ENCODE results near the gene ARHGAP44.

Gene ARHGAP44

GRCh38 chr17:12789481-12790248 lies at the start of gene ARHGAP44:
ARHGAP44 (plus strand) TSS chr17:12789498; CDS start chr17:12789839, 341 bp downstream.
- no peak for DNase-seq

- DNase-seq, result no peak
Observed at GRCh38 chr17:12739500-12739899, 49.8 kb upstream of the ARHGAP44 start.

GRCh38 chr17:12743046-12743445 lies 46.3 kb upstream of the ARHGAP44 start:
- DNase-seq, result no peak

- DNase-seq, result no peak
Observed at GRCh38 chr17:12744298-12744697, 45.0 kb upstream of the ARHGAP44 start.

- DNase-seq, result no peak
Observed at GRCh38 chr17:12744786-12745185, 44.5 kb upstream of the ARHGAP44 start.

GRCh38 chr17:12745486-12745885 lies 43.8 kb upstream of the ARHGAP44 start:
- no peak for DNase-seq

- DNase-seq, result no peak
Observed at GRCh38 chr17:12756786-12757185, 32.5 kb upstream of the ARHGAP44 start.

GRCh38 chr17:12759090-12759489 lies 30.2 kb upstream of the ARHGAP44 start:
- DNase-seq, result no peak

GRCh38 chr17:12765548-12765947 lies 23.8 kb upstream of the ARHGAP44 start:
- no peak for DNase-seq

GRCh38 chr17:12768255-12768654 lies 21.0 kb upstream of the ARHGAP44 start:
- no peak for DNase-seq

- DNase-seq, result no peak
Observed at GRCh38 chr17:12769981-12770380, 19.3 kb upstream of the ARHGAP44 start.

GRCh38 chr17:12773153-12773552 lies 16.1 kb upstream of the ARHGAP44 start:
- DNase-seq, result no peak

- DNase-seq, result no peak
Observed at GRCh38 chr17:12789075-12789480, 220 bp upstream of the ARHGAP44 start.

GRCh38 chr17:12790249-12791106 lies 1.2 kb downstream of the ARHGAP44 start:
- DNase-seq, result no peak

GRCh38 chr17:12794919-12795532 lies 5.7 kb downstream of the ARHGAP44 start:
- DNase-seq, result no peak

- no peak for DNase-seq
Observed at GRCh38 chr17:12800855-12801365, 11.6 kb downstream of the ARHGAP44 start.

GRCh38 chr17:12806630-12807029 lies 17.3 kb downstream of the ARHGAP44 start:
- DNase-seq, result no peak

GRCh38 chr17:12808723-12809122 lies 19.4 kb downstream of the ARHGAP44 start:
- no peak for DNase-seq

- no peak for DNase-seq
Observed at GRCh38 chr17:12812877-12813276, 23.6 kb downstream of the ARHGAP44 start.

GRCh38 chr17:12813664-12814063 lies 24.4 kb downstream of the ARHGAP44 start:
- DNase-seq, result no peak

GRCh38 chr17:12814718-12815117 lies 25.4 kb downstream of the ARHGAP44 start:
- DNase-seq, result no peak

GRCh38 chr17:12815642-12816141 lies 26.4 kb downstream of the ARHGAP44 start:
- DNase-seq, result no peak

- no peak for DNase-seq
Observed at GRCh38 chr17:12821376-12821940, 32.2 kb downstream of the ARHGAP44 start.

All from CD4-positive, alpha-beta T cell treated with Interleukin-10 for 1 hour (primary cell).